HG03432 (cell line): ENCODE results near the gene CYP19A1.

ENCODE experiments used
- ATAC-seq: cut with Tn5 transposase; IDR thresholded peaks from one replicate; pipeline ENCODE4 v1.9.1; 2021; ENCODE audit warnings: mild to moderate bottlenecking, moderate library complexity; ENCODE audit not compliant: unreplicated experiment

The CYP19A1 gene

GRCh38 chr15:51338496-51338895 lies at the start of gene CYP19A1:
CYP19A1 (minus strand) TSS chr15:51338596; CDS start chr15:51242912, 95,684 bp downstream.
- ATAC-seq: no peak

- no peak for ATAC-seq
These were observed 49.3 kb upstream of the CYP19A1 start for GRCh38 chr15:51387699-51388041.

GRCh38 chr15:51386960-51387698 lies 48.7 kb upstream of the CYP19A1 start:
- no peak for ATAC-seq

GRCh38 chr15:51386486-51386885 lies 48.1 kb upstream of the CYP19A1 start:
- ATAC-seq: no peak

GRCh38 chr15:51386029-51386428 lies 47.6 kb upstream of the CYP19A1 start:
- ATAC-seq: no peak

- no peak for ATAC-seq
These were observed 44.4 kb upstream of the CYP19A1 start for GRCh38 chr15:51382787-51383186.

GRCh38 chr15:51380999-51381806 lies 42.8 kb upstream of the CYP19A1 start:
- peak; percentile 91 for ATAC-seq

- no peak for ATAC-seq
These were observed 41.0 kb upstream of the CYP19A1 start for GRCh38 chr15:51379390-51379789.

- no peak for ATAC-seq
These were observed 40.0 kb upstream of the CYP19A1 start for GRCh38 chr15:51378406-51378805.

GRCh38 chr15:51377038-51377786 lies 38.8 kb upstream of the CYP19A1 start:
- ATAC-seq: no peak

GRCh38 chr15:51375966-51376640 lies 37.7 kb upstream of the CYP19A1 start:
- ATAC-seq: no peak

GRCh38 chr15:51374131-51374530 lies 35.7 kb upstream of the CYP19A1 start:
- ATAC-seq: no peak

GRCh38 chr15:51371266-51371665 lies 32.9 kb upstream of the CYP19A1 start:
- ATAC-seq: no peak

GRCh38 chr15:51369451-51369761 lies 31.0 kb upstream of the CYP19A1 start:
- ATAC-seq: no peak

- ATAC-seq: no peak
These were observed 30.5 kb upstream of the CYP19A1 start for GRCh38 chr15:51368751-51369450.

GRCh38 chr15:51368307-51368706 lies 29.9 kb upstream of the CYP19A1 start:
- no peak for ATAC-seq

- no peak for ATAC-seq
These were observed 29.1 kb upstream of the CYP19A1 start for GRCh38 chr15:51367322-51367976.

- ATAC-seq: no peak
These were observed 28.5 kb upstream of the CYP19A1 start for GRCh38 chr15:51366920-51367319.

GRCh38 chr15:51366071-51366470 lies 27.7 kb upstream of the CYP19A1 start:
- ATAC-seq: no peak

GRCh38 chr15:51365417-51365816 lies 27.0 kb upstream of the CYP19A1 start:
- ATAC-seq: no peak
